Neuronal stem cell (in vitro differentiated cells): ENCODE measurements around the gene RAB11FIP5.
A peak's percentile ranks its signal among the peaks of the same experiment; 100 is the strongest.

Source experiments
- DNase-seq: peaks from one replicate; pipeline ENCODE4 v3.0.0-alpha.2; 2013; ENCODE audit warnings: low spot score
- H2AFZ ChIP-seq: one replicate; pipeline ENCODE4 v1.6.1; 2013; ENCODE audit warnings: mild to moderate bottlenecking, low read length, inconsistent platforms
- H2AK5ac ChIP-seq: 2 replicates; pipeline ENCODE4 v1.6.1; 2013; ENCODE audit warnings: low read depth, mild to moderate bottlenecking, inconsistent platforms, low read length, moderate library complexity, mixed read lengths
- H2BK120ac ChIP-seq: 2 replicates; pipeline ENCODE4 v1.6.1; 2013; ENCODE audit warnings: low read depth, mild to moderate bottlenecking, inconsistent platforms, low read length, moderate library complexity, mixed read lengths
- H2BK12ac ChIP-seq: one replicate; pipeline ENCODE4 v1.6.1; 2013; ENCODE audit warnings: low read length, inconsistent platforms
- H2BK15ac ChIP-seq: 2 replicates; pipeline ENCODE4 v1.6.1; 2013; ENCODE audit warnings: mild to moderate bottlenecking, low read length, inconsistent platforms, mixed read lengths
- H2BK5ac ChIP-seq: one replicate; pipeline ENCODE4 v1.6.1; 2013; ENCODE audit warnings: inconsistent platforms, mild to moderate bottlenecking, low read length, moderate library complexity
- H3K14ac ChIP-seq: one replicate; pipeline ENCODE4 v1.6.1; 2013; ENCODE audit warnings: low read length, inconsistent platforms
- H3K18ac ChIP-seq: 2 replicates; pipeline ENCODE4 v1.6.1; 2013; ENCODE audit warnings: low read length, inconsistent platforms
- H3K23ac ChIP-seq: 2 replicates; pipeline ENCODE4 v1.6.1; 2013; ENCODE audit warnings: low read depth, mild to moderate bottlenecking, mixed read lengths, low read length, inconsistent platforms; ENCODE audit not compliant: poor library complexity
- H3K27ac ChIP-seq: replicated peaks from 3 replicates; pipeline ENCODE4 v1.5.1; 2013; ENCODE audit warnings: low read length, inconsistent platforms
- H3K27me3 ChIP-seq, 3 experiments: 2 replicates each; pipeline ENCODE4 v1.6.1; 2013; ENCODE audit warnings: low read length in 3 of 3, mild to moderate bottlenecking in 2 of 3, inconsistent platforms in 1 of 3, low read depth in 1 of 3, mixed read lengths in 1 of 3, moderate library complexity in 1 of 3; ENCODE audit not compliant: control insufficient read depth in 3 of 3, insufficient read depth in 3 of 3
- H3K36me3 ChIP-seq, 2 donors: replicated peaks in 1 of 2; 2 replicates each; pipeline ENCODE4 v1.6.1; 2013; ENCODE audit warnings: low read length in 2 of 2; ENCODE audit not compliant: control insufficient read depth in 2 of 2, insufficient read depth in 2 of 2
- H3K4ac ChIP-seq: 2 replicates; pipeline ENCODE4 v1.6.1; 2013; ENCODE audit warnings: inconsistent platforms, mild to moderate bottlenecking, low read length, moderate library complexity
- H3K4me1 ChIP-seq, 2 donors: 1 replicate in 1 of 2; 2 replicates in 1 of 2; pipeline ENCODE4 v1.6.1; 2013; ENCODE audit warnings: low read length in 2 of 2, low read depth in 1 of 2; ENCODE audit not compliant: control insufficient read depth in 2 of 2, insufficient read depth in 1 of 2
- H3K4me2 ChIP-seq: one replicate; pipeline ENCODE4 v1.6.1; 2013; ENCODE audit warnings: mild to moderate bottlenecking, low read length, inconsistent platforms; ENCODE audit not compliant: insufficient read depth, poor library complexity, severe bottlenecking
- H3K4me3 ChIP-seq, 2 donors: 2 replicates each; pipeline ENCODE4 v1.5.1; 2013; ENCODE audit warnings: low read length in 2 of 2, mild to moderate bottlenecking in 2 of 2, inconsistent platforms in 1 of 2, moderate library complexity in 1 of 2
- H3K79me1 ChIP-seq: one replicate; pipeline ENCODE4 v1.6.1; 2013; ENCODE audit warnings: low read depth, mild to moderate bottlenecking, inconsistent platforms, low read length, moderate library complexity
- H3K9ac ChIP-seq: one replicate; pipeline ENCODE4 v1.6.1; 2013; ENCODE audit warnings: mild to moderate bottlenecking, low read depth, low read length, inconsistent platforms; ENCODE audit not compliant: poor library complexity
- H3K9me3 ChIP-seq, 2 donors: replicated peaks in 1 of 2; 2 replicates each; pipeline versions ENCODE3 to v1.6.1; 2013; ENCODE audit warnings: low read length in 2 of 2, mild to moderate bottlenecking in 2 of 2, inconsistent platforms in 1 of 2, low read depth in 1 of 2, mixed read lengths in 1 of 2, moderate library complexity in 1 of 2; ENCODE audit not compliant: control insufficient read depth in 2 of 2, insufficient read depth in 1 of 2
- H4K8ac ChIP-seq: one replicate; pipeline ENCODE4 v1.6.1; 2013; ENCODE audit warnings: low read depth, mild to moderate bottlenecking, inconsistent platforms, low read length, moderate library complexity
- H4K91ac ChIP-seq: one replicate; pipeline ENCODE4 v1.6.1; 2013; ENCODE audit warnings: low read length, low read depth, mild to moderate bottlenecking, inconsistent platforms; ENCODE audit not compliant: poor library complexity
- WGBS, 2 donors: extraction: QIAGEN DNeasy Blood & Tissue Kit; methylation state at CpG; one replicate each; pipeline ENCODE4 v1.1.7; 2013; ENCODE audit warnings: missing lambda C conversion rate in 2 of 2, mixed read lengths in 1 of 2; ENCODE audit not compliant: insufficient read length in 2 of 2, insufficient replicate concordance in 1 of 2; ENCODE audit errors: extremely low coverage in 2 of 2; 5-methylcytosine and 5-hydroxymethylcytosine counted together

RAB11FIP5 gene

DNA sequence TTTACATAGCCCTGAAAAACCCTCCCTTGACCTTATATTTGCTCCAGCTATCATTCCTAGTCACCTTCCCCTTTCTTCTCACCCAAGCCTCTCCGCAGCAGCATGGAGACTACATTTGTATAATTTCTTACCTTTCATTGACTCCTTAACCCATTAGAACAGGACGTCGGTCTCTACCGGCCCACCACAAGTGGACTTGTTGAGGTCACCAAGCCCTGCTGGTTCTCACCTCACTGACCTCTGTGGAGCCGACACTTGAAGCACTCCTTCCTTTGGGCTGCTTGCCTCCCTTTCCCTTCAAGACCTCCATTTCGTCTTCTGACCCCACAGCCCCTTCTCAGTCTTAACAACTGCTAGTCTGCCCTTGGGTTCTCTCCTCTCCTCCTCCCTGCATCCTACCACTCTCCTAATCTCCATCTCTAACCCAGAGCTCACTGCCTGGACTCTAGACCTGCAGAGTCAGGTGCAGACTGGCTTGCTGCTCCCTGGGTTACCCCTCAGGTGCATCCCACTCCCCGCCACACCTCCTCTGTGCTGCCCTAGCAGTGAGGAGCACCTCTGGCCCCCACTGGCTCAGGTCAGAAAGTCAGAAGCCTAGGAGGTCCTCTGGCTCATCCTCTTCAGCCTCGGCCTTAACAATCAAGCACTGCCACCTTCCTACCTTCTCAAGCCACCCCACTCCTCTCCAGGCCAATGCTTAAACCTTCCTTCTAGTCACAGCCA is 35.9 kb downstream of the RAB11FIP5 start:
- Histone ChIP-seq H3K4me3 (no peak overlapping the region), H3K27ac (no peak overlapping the region), H3K4me1 (peaks cover 0 to 8% of the 10 kb centered on the region in 2 donors), H3K9ac (no peak overlapping the region), H2AK5ac (no peak overlapping the region), H2BK120ac (no peak overlapping the region), H3K23ac (no peak overlapping the region), H4K8ac (no peak overlapping the region), H2BK15ac (no peak overlapping the region), H3K36me3 (no peaks in the 10 kb centered on the region), H3K14ac (no peak overlapping the region), H2AFZ (no peak overlapping the region), H3K18ac (no peak overlapping the region), H3K27me3 (peaks cover 0 to 8% (median 8%) of the 10 kb centered on the region in 3 experiments), H2BK5ac (no peak overlapping the region), H2BK12ac (no peak overlapping the region), H3K4me2 (no peak overlapping the region), H4K91ac (no peak overlapping the region), H3K9me3 (no peaks in the 10 kb centered on the region), H3K79me1 (no peaks in the 10 kb centered on the region), H3K4ac (no peak overlapping the region)
- DNase-seq, result no peak
- no CpG with 5 or more reads among the region's 8 CpGs for WGBS, 2 donors

DNA sequence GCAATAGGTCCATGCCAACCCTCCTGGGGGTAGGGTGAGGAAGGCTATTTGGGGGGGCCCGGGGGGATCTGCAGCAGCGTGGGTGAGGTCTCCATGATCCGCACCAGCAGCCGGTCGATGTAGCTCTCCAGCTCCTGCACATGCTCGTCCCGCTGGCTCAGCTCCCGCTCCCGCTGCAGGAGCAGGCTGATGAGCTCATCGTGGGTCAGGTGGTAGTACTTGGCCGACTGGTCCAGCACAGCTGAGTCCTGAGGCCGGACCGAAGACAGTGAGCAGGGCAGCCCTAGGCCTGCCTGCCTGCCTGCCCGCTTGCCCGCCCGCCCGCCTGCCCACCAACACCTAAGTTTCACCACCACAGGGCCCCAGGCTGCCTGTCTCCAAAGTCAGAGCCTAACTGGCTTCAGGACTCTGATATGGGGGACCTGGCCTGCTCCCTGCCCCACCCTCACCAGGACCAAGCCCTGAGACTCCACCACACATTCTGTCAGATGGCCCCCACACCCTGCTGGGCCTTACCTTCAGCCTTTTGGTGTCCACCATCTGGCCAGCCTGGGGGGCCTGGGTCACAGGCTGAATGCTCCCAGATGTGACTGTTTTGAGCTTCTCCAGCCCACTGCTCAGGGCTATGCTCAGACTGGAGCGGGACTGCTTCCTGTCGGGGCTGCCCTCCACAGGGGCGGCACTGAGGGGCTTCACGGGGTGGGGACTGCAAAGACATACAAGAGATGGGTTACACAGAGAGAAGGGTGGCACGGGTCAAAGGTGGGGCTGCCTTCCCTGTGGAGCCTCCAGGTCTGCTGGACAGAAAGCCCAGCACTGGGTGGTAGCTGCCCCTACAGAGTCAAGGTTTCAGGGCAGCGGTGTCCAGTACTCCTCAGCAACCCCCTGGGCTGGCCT is 37.0 kb downstream of the RAB11FIP5 start:
- no peak for DNase-seq

DNA sequence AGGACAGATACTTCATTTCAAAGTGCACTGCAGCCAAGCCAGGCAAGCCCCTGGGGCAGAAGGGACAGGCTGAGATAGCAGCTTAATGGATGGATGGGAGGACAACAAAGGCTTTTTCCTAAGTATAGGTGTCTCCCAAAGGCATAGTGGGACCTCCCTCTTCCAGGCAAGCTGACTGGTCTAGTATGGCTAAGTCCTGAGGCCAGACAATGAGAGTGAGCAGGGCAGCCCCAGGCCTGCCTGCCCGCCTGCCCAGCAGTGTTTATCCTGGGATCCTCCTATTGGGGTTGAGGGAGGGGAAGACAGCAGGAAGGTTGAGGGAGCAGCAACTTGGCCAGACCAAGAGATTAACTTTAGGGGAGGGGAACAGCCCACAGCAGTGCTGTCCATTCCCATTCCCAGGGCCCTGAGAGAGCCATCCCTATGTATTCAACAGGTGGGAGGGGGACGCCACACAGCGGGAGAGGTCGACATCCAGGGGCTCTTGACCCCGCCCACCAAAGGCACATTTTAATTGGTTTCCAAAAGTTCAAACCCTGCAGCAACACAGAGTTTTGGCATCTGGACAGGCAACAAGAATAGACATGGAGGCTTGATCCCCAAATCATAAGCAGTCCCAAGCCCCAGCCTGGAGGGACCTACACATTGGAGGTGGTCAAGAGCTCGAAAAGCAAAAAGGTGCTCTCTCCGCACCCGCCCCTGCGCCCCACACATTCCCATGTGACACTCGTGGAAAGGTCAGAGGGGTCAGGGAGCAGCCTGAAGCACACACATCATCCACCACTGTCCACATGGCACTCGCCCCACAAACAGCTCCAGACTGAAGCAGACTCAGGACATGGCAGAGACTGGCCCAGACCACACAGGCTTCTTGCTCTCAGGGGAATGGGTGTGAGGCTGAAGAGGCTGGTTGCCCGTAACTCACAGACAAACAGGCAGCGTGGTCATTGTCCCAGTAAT is 38.4 kb downstream of the RAB11FIP5 start:
- Histone ChIP-seq H2AK5ac (no peak overlapping the region), H4K8ac (no peak overlapping the region), H3K27ac (no peak overlapping the region), H3K4me2 (no peak overlapping the region), H3K18ac (no peak overlapping the region), H3K27me3 (peaks cover 0 to 20% (median 8%) of the 10 kb centered on the region in 3 experiments), H3K79me1 (no peaks in the 10 kb centered on the region), H3K4ac (no peak overlapping the region), H3K4me3 (no peak overlapping the region), H3K14ac (no peak overlapping the region), H3K4me1 (peaks cover 8% of the 10 kb centered on the region in 2 donors), H3K9me3 (no peaks in the 10 kb centered on the region), H2BK12ac (no peak overlapping the region), H3K9ac (no peak overlapping the region), H2BK15ac (no peak overlapping the region), H2BK5ac (no peak overlapping the region), H3K23ac (no peak overlapping the region), H3K36me3 (no peaks in the 10 kb centered on the region), H4K91ac (no peak overlapping the region), H2AFZ (no peak overlapping the region), H2BK120ac (no peak overlapping the region)
- no CpG with 5 or more reads among the region's 13 CpGs for WGBS, 2 donors
- DNase-seq, result no peak

More for the DNA sequence above, 37.0 kb downstream of the RAB11FIP5 start:
- no peak overlapping the region for H3K27ac ChIP-seq
- no peak overlapping the region for H4K91ac ChIP-seq
- H3K4me1 ChIP-seq, result peaks cover 2 to 6% of the 10 kb centered on the region in 2 donors
- no peak overlapping the region for H2BK120ac ChIP-seq
- H2AK5ac ChIP-seq, result no peak overlapping the region
- no peak overlapping the region for H3K18ac ChIP-seq
- H3K9ac ChIP-seq, result no peak overlapping the region
- no peaks in the 10 kb centered on the region for H3K79me1 ChIP-seq
- no peak overlapping the region for H3K4ac ChIP-seq
- H2BK15ac ChIP-seq, result no peak overlapping the region
- no peak overlapping the region for H3K4me2 ChIP-seq
- H2AFZ ChIP-seq, result no peak overlapping the region
- no peak overlapping the region for H2BK5ac ChIP-seq
- no peak overlapping the region for H3K23ac ChIP-seq
- no peaks in the 10 kb centered on the region for H3K9me3 ChIP-seq
- H4K8ac ChIP-seq, result no peak overlapping the region
- H3K27me3 ChIP-seq, result peaks cover 0 to 9% (median 8%) of the 10 kb centered on the region in 3 experiments
- no peaks in the 10 kb centered on the region for H3K36me3 ChIP-seq
- no peak overlapping the region for H2BK12ac ChIP-seq
- no peak overlapping the region for H3K4me3 ChIP-seq
- peak overlapping the region; percentile 91 for H3K14ac ChIP-seq
- no CpG with 5 or more reads among the region's 23 CpGs for WGBS, 2 donors
